Glutamatergic neuron (in vitro differentiated cells): ENCODE measurements around the gene STAT4. TPM values are rescaled to one million over a fixed set of nuclear protein-coding genes. Genes with fewer than 3 reads are reported as not detected.

Experiments
- DNase-seq: peaks from one replicate; pipeline ENCODE4 v3.0.0; 2022
- H3K27ac Mint-ChIP-seq: one replicate; pipeline ENCODE4 v1.8.0; 2020; ENCODE audit warnings: mild to moderate bottlenecking, mixed read lengths, inconsistent platforms; ENCODE audit not compliant: unreplicated experiment
- H3K27me3 Mint-ChIP-seq: one replicate; pipeline ENCODE4 v1.8.0; 2020; ENCODE audit warnings: mild to moderate bottlenecking, moderate library complexity, mixed read lengths, inconsistent platforms; ENCODE audit not compliant: unreplicated experiment
- H3K36me3 Mint-ChIP-seq: one replicate; pipeline ENCODE4 v1.8.0; 2020; ENCODE audit warnings: mild to moderate bottlenecking, mixed read lengths, inconsistent platforms; ENCODE audit not compliant: unreplicated experiment
- H3K4me1 Mint-ChIP-seq: one replicate; pipeline ENCODE4 v1.8.0; 2020; ENCODE audit warnings: mild to moderate bottlenecking, low read depth, mixed read lengths, inconsistent platforms; ENCODE audit not compliant: unreplicated experiment
- H3K4me3 Mint-ChIP-seq: one replicate; pipeline ENCODE4 v1.8.0; 2020; ENCODE audit warnings: mild to moderate bottlenecking, mixed read lengths, inconsistent platforms; ENCODE audit not compliant: unreplicated experiment
- H3K9me3 Mint-ChIP-seq: one replicate; pipeline ENCODE4 v1.8.0; 2020; ENCODE audit warnings: mild to moderate bottlenecking, moderate library complexity, mixed read lengths, inconsistent platforms; ENCODE audit not compliant: unreplicated experiment
- CTCF ChIP-seq: fragments of 200-600 bp; sonication (generic); IDR thresholded peaks from one replicate; pipeline ENCODE4 v1.5.0; 2021; ENCODE audit not compliant: partially characterized antibody, unreplicated experiment
- total RNA-seq: library from RNA; stranded (reverse); fragmentation: NEBNext Ultra II Directional; extraction: Animal tissue kit (Norgen Biotek cat#: 25700); gene quantifications from one replicate; pipeline ENCODE4 v1.2.1, GENCODE V29; 2021; ENCODE audit not compliant: unreplicated experiment

STAT4 gene
- total RNA-seq, 1 donor from 2014 or later: 0.74 TPM

- H3K27me3 Mint-ChIP-seq: peaks cover 2% of the 10 kb centered on the region
- H3K4me1 Mint-ChIP-seq: no peaks in the 10 kb centered on the region
- H3K9me3 Mint-ChIP-seq: no peaks in the 10 kb centered on the region
- H3K36me3 Mint-ChIP-seq: no peaks in the 10 kb centered on the region
- no peak overlapping the region for H3K4me3 Mint-ChIP-seq
- no peak overlapping the region for H3K27ac Mint-ChIP-seq
- peak; percentile 94 for DNase-seq
- TF ChIP-seq CTCF: no peak
Observed at GRCh38 chr2:191020221-191020741, 130.5 kb downstream of the STAT4 start.

DNA sequence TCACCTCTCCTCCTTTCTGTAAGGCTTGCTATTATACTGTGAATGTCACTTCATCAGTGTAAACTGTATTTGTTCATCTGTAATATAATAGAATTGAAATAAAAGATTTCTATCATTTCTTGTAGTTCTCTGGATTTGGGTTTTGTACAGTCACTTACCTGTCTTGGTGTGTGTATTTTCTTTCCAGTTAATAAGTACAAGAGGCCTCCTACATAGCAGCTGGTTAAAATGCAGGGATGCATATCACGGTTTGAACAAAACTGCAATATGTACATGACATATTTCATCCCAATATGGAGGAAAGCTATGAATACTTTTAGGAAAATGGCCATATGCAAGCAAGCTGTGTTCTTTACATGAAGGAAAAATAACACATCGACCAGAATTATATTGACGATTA, 131.4 kb downstream of the STAT4 start:
- Mint-ChIP-seq H3K4me3 (no peak overlapping the region), H3K27ac (no peak overlapping the region), H3K27me3 (peaks cover 2% of the 10 kb centered on the region), H3K9me3 (no peaks in the 10 kb centered on the region), H3K4me1 (no peaks in the 10 kb centered on the region), H3K36me3 (no peaks in the 10 kb centered on the region)
- no peak for DNase-seq
- no peak for TF ChIP-seq CTCF

- Mint-ChIP-seq H3K27me3 (peaks cover 2% of the 10 kb centered on the region), H3K4me3 (no peak overlapping the region), H3K27ac (no peak overlapping the region), H3K4me1 (no peaks in the 10 kb centered on the region), H3K9me3 (no peaks in the 10 kb centered on the region), H3K36me3 (no peaks in the 10 kb centered on the region)
- no peak for DNase-seq
- TF ChIP-seq CTCF: no peak
Observed at GRCh38 chr2:191018643-191019119, 132.1 kb downstream of the STAT4 start.

- H3K4me3 Mint-ChIP-seq: no peak overlapping the region
- no peak for DNase-seq
- H3K27me3 Mint-ChIP-seq: peaks cover 2% of the 10 kb centered on the region
- H3K36me3 Mint-ChIP-seq: no peaks in the 10 kb centered on the region
- H3K9me3 Mint-ChIP-seq: no peaks in the 10 kb centered on the region
- no peak for TF ChIP-seq CTCF
- H3K27ac Mint-ChIP-seq: no peak overlapping the region
- no peaks in the 10 kb centered on the region for H3K4me1 Mint-ChIP-seq
Observed at GRCh38 chr2:191018048-191018447, 132.7 kb downstream of the STAT4 start.

GRCh38 chr2:191015831-191016230, 135.0 kb downstream of the STAT4 start:
- no peak for TF ChIP-seq CTCF
- H3K27me3 Mint-ChIP-seq: peaks cover 2% of the 10 kb centered on the region
- no peaks in the 10 kb centered on the region for H3K9me3 Mint-ChIP-seq
- H3K36me3 Mint-ChIP-seq: no peaks in the 10 kb centered on the region
- H3K4me3 Mint-ChIP-seq: no peak overlapping the region
- H3K27ac Mint-ChIP-seq: no peak overlapping the region
- H3K4me1 Mint-ChIP-seq: no peaks in the 10 kb centered on the region
- no peak for DNase-seq
